Central memory CD8-positive, alpha-beta T cell (primary cell): ENCODE results near the gene ZC2HC1B.
"Not testable (repeated sequence)": the region's sequence is repeated elsewhere in the genome, so short reads cannot be mapped to it uniquely, and the experiment has no call there.

Experiments used
- ATAC-seq: fragments of 150-1000 bp; cut with Tn5 transposase; replicated peaks from 2 replicates; pipeline ENCODE4 v1.10.0; 2022; ENCODE audit warnings: mild to moderate bottlenecking, moderate FRiP score, moderate number of reproducible peaks; ENCODE audit not compliant: poor library complexity, severe bottlenecking; ENCODE audit errors: extremely low read depth
- DNase-seq, 2 donors: peaks; one replicate each; pipeline ENCODE4 v3.0.0; 2021; ENCODE audit warnings: low spot score in 2 of 2
- H3K27ac Mint-ChIP-seq: one replicate; pipeline ENCODE4 v1.8.0; 2022; ENCODE audit warnings: low read depth, mild to moderate bottlenecking, moderate library complexity, mixed read lengths
- H3K27me3 Mint-ChIP-seq: one replicate; pipeline ENCODE4 v1.8.0; 2022; ENCODE audit warnings: mixed read lengths
- H3K36me3 Mint-ChIP-seq: one replicate; pipeline ENCODE4 v1.8.0; 2022; ENCODE audit warnings: mild to moderate bottlenecking, moderate library complexity, mixed read lengths; ENCODE audit not compliant: insufficient read depth
- H3K4me1 Mint-ChIP-seq: one replicate; pipeline ENCODE4 v1.8.0; 2022; ENCODE audit warnings: mixed read lengths
- H3K4me3 Mint-ChIP-seq: one replicate; pipeline ENCODE4 v1.8.0; 2022; ENCODE audit warnings: mild to moderate bottlenecking, moderate library complexity, mixed read lengths
- H3K9me3 Mint-ChIP-seq: one replicate; pipeline ENCODE4 v1.8.0; 2022; ENCODE audit warnings: mixed read lengths

ZC2HC1B gene

GRCh38 chr6:143844006-143844405 is 20.3 kb upstream of the ZC2HC1B start:
- no peak for ATAC-seq

GRCh38 chr6:143845033-143845432 is 19.2 kb upstream of the ZC2HC1B start:
- DNase-seq, result no peak
- Mint-ChIP-seq H3K4me3 (no peak overlapping the region), H3K27me3 (no peaks in the 10 kb centered on the region), H3K4me1 (peaks cover 39% of the 10 kb centered on the region), H3K9me3 (no peaks in the 10 kb centered on the region), H3K27ac (no peak overlapping the region), H3K36me3 (peaks cover 55% of the 10 kb centered on the region)
- no peak for ATAC-seq

More at GRCh38 chr6:143844006-143844405, 20.3 kb upstream of the ZC2HC1B start:
- H3K9me3 Mint-ChIP-seq, result no peaks in the 10 kb centered on the region
- peak overlapping the region; percentile 96 for H3K27ac Mint-ChIP-seq
- H3K4me1 Mint-ChIP-seq, result peaks cover 29% of the 10 kb centered on the region
- DNase-seq, result no peak
- no peaks in the 10 kb centered on the region for H3K27me3 Mint-ChIP-seq
- peaks cover 45% of the 10 kb centered on the region for H3K36me3 Mint-ChIP-seq
- H3K4me3 Mint-ChIP-seq, result peak overlapping the region; percentile 93

- not testable (repeated sequence) for ATAC-seq, H3K27ac Mint-ChIP-seq, H3K27me3 Mint-ChIP-seq, H3K4me3 Mint-ChIP-seq, H3K9me3 Mint-ChIP-seq, DNase-seq
- peaks cover 69% of the 10 kb centered on the region for H3K36me3 Mint-ChIP-seq
- H3K4me1 Mint-ChIP-seq, result peaks cover 52% of the 10 kb centered on the region
Measured at GRCh38 chr6:143851706-143852105, 12.6 kb upstream of the ZC2HC1B start.

GRCh38 chr6:143855057-143855456 is 9.2 kb upstream of the ZC2HC1B start:
- peaks cover 48% of the 10 kb centered on the region for H3K4me1 Mint-ChIP-seq
- H3K27me3 Mint-ChIP-seq, DNase-seq, H3K9me3 Mint-ChIP-seq, H3K4me3 Mint-ChIP-seq, ATAC-seq: not testable (repeated sequence)
- peak overlapping the region; percentile 44 for H3K27ac Mint-ChIP-seq
- peaks cover 73% of the 10 kb centered on the region for H3K36me3 Mint-ChIP-seq

- DNase-seq, H3K27me3 Mint-ChIP-seq, H3K27ac Mint-ChIP-seq, H3K9me3 Mint-ChIP-seq, ATAC-seq, H3K4me3 Mint-ChIP-seq: not testable (repeated sequence)
- H3K4me1 Mint-ChIP-seq, result peaks cover 41% of the 10 kb centered on the region
- peaks cover 76% of the 10 kb centered on the region for H3K36me3 Mint-ChIP-seq
Measured at GRCh38 chr6:143856762-143857161, 7.5 kb upstream of the ZC2HC1B start.

GRCh38 chr6:143857651-143858050 is 6.6 kb upstream of the ZC2HC1B start:
- no peak overlapping the region for H3K27ac Mint-ChIP-seq
- ATAC-seq, result no peak
- peaks cover 34% of the 10 kb centered on the region for H3K4me1 Mint-ChIP-seq
- DNase-seq, result no peak
- no peak overlapping the region for H3K4me3 Mint-ChIP-seq
- no peaks in the 10 kb centered on the region for H3K9me3 Mint-ChIP-seq
- peaks cover 71% of the 10 kb centered on the region for H3K36me3 Mint-ChIP-seq
- no peaks in the 10 kb centered on the region for H3K27me3 Mint-ChIP-seq

- peaks cover 64% of the 10 kb centered on the region for H3K36me3 Mint-ChIP-seq
- H3K27ac Mint-ChIP-seq, result no peak overlapping the region
- H3K4me3 Mint-ChIP-seq, result no peak overlapping the region
- H3K4me1 Mint-ChIP-seq, result peaks cover 12% of the 10 kb centered on the region
- no peak for ATAC-seq
- H3K9me3 Mint-ChIP-seq, result no peaks in the 10 kb centered on the region
- DNase-seq, result no peak
- no peaks in the 10 kb centered on the region for H3K27me3 Mint-ChIP-seq
Measured at GRCh38 chr6:143859891-143860660, 4.2 kb upstream of the ZC2HC1B start.

GRCh38 chr6:143863771-143864170 is 503 bp upstream of the ZC2HC1B start:
- no peaks in the 10 kb centered on the region for H3K9me3 Mint-ChIP-seq
- DNase-seq (no peak), ATAC-seq (no peak)
- no peak overlapping the region for H3K27ac Mint-ChIP-seq
- no peak overlapping the region for H3K4me3 Mint-ChIP-seq
- H3K27me3 Mint-ChIP-seq, result no peaks in the 10 kb centered on the region
- H3K4me1 Mint-ChIP-seq, result no peaks in the 10 kb centered on the region
- peaks cover 44% of the 10 kb centered on the region for H3K36me3 Mint-ChIP-seq

GRCh38 chr6:143867236-143867635 is 3.0 kb downstream of the ZC2HC1B start:
- Mint-ChIP-seq H3K4me3 (no peak overlapping the region), H3K9me3 (no peaks in the 10 kb centered on the region), H3K27me3 (no peaks in the 10 kb centered on the region), H3K4me1 (no peaks in the 10 kb centered on the region), H3K36me3 (peaks cover 17% of the 10 kb centered on the region), H3K27ac (no peak overlapping the region)
- DNase-seq (no peak), ATAC-seq (no peak)

- H3K4me1 Mint-ChIP-seq, H3K4me3 Mint-ChIP-seq, H3K27ac Mint-ChIP-seq, H3K9me3 Mint-ChIP-seq, DNase-seq, ATAC-seq, H3K27me3 Mint-ChIP-seq: not testable (repeated sequence)
- peaks cover 10% of the 10 kb centered on the region for H3K36me3 Mint-ChIP-seq
Measured at GRCh38 chr6:143868808-143869207, 4.5 kb downstream of the ZC2HC1B start.

GRCh38 chr6:143871202-143871730 is 7.0 kb downstream of the ZC2HC1B start:
- not testable (repeated sequence) for H3K9me3 Mint-ChIP-seq, ATAC-seq, DNase-seq, H3K4me1 Mint-ChIP-seq, H3K36me3 Mint-ChIP-seq, H3K27me3 Mint-ChIP-seq, H3K27ac Mint-ChIP-seq, H3K4me3 Mint-ChIP-seq

- DNase-seq (no peak), ATAC-seq (peak; percentile 79)
- Mint-ChIP-seq H3K27me3 (no peaks in the 10 kb centered on the region), H3K4me3 (no peak overlapping the region), H3K36me3 (no peaks in the 10 kb centered on the region), H3K27ac (no peak overlapping the region), H3K9me3 (peaks cover 5% of the 10 kb centered on the region), H3K4me1 (peaks cover 5% of the 10 kb centered on the region)
Measured at GRCh38 chr6:143872201-143872600, 7.9 kb downstream of the ZC2HC1B start.

GRCh38 chr6:143873600-143873999 is 9.3 kb downstream of the ZC2HC1B start:
- H3K9me3 Mint-ChIP-seq, H3K36me3 Mint-ChIP-seq, H3K4me1 Mint-ChIP-seq, DNase-seq, H3K27me3 Mint-ChIP-seq, H3K27ac Mint-ChIP-seq, ATAC-seq, H3K4me3 Mint-ChIP-seq: not testable (repeated sequence)
